CD4-positive, alpha-beta T cell (primary cell): ENCODE measurements around the gene GPR31. TPM values are rescaled to one million over a fixed set of nuclear protein-coding genes. Genes with fewer than 3 reads are reported as not detected.

Source experiments
- ATAC-seq: fragments of 200-7000 bp; cut with Tn5 transposase; one replicate; pipeline ENCODE4 v1.10.0; 2022; ENCODE audit warnings: mild to moderate bottlenecking; ENCODE audit not compliant: poor library complexity
- CTCF ChIA-PET: fragments of 350-600 bp; sonication (Branson Sonifier 250); formaldehyde crosslinking; loops from one replicate; lab custom pipeline; 2021; ENCODE audit warnings: antibody characterized with exemption, inconsistent platforms; lab: Charles Lee
- POLR2A ChIA-PET: fragments of 350-600 bp; sonication (Branson Sonifier 250); formaldehyde crosslinking; loops from one replicate; lab custom pipeline; 2021; ENCODE audit warnings: antibody characterized with exemption, inconsistent platforms; lab: Charles Lee
- DNase-seq, 14 experiments: peaks; one replicate each; pipeline ENCODE4 v3.0.0-alpha.2; 2013 to 2020; ENCODE audit warnings: mixed read lengths in 2 of 14
- H3K27ac ChIP-seq, 2 donors: one replicate each; pipeline versions ENCODE4 v1.5.1 to v1.7.0; 2013; ENCODE audit warnings: low read length in 2 of 2, low read depth in 1 of 2, mild to moderate bottlenecking in 1 of 2
- H3K27me3 ChIP-seq, 2 experiments: 1 replicate in 1 of 2; 2 replicates in 1 of 2; pipeline versions ENCODE4 v1.6.1 to v1.7.0; 2013; ENCODE audit warnings: low read length in 2 of 2, control low read depth in 1 of 2, mild to moderate bottlenecking in 1 of 2, moderate library complexity in 1 of 2; ENCODE audit not compliant: insufficient read depth in 2 of 2, control insufficient read depth in 1 of 2
- H3K36me3 ChIP-seq: one replicate; pipeline ENCODE4 v1.6.1; 2013; ENCODE audit warnings: low read length, control low read depth; ENCODE audit not compliant: insufficient read depth
- H3K4me1 ChIP-seq: one replicate; pipeline ENCODE4 v1.6.1; 2013; ENCODE audit warnings: low read length, control low read depth; ENCODE audit not compliant: insufficient read depth
- H3K4me3 ChIP-seq: one replicate; pipeline ENCODE4 v1.5.1; 2013; ENCODE audit warnings: mild to moderate bottlenecking, low read length, moderate library complexity
- H3K9me3 ChIP-seq, 2 experiments: 1 replicate in 1 of 2; 2 replicates in 1 of 2; pipeline versions ENCODE4 v1.6.1 to v1.7.0; 2013; ENCODE audit warnings: low read length in 2 of 2, mild to moderate bottlenecking in 2 of 2, control low read depth in 1 of 2, moderate library complexity in 1 of 2; ENCODE audit not compliant: control insufficient read depth in 1 of 2, insufficient read depth in 1 of 2
- H3K27ac Mint-ChIP-seq: one replicate; pipeline ENCODE4 v1.8.0; 2020; ENCODE audit warnings: mixed read lengths
- H3K27me3 Mint-ChIP-seq: one replicate; pipeline ENCODE4 v1.8.0; 2021; ENCODE audit warnings: mixed read lengths
- H3K36me3 Mint-ChIP-seq: one replicate; pipeline ENCODE4 v1.8.0; 2021; ENCODE audit warnings: low read depth, mixed read lengths
- H3K4me1 Mint-ChIP-seq: one replicate; pipeline ENCODE4 v1.8.0; 2021; ENCODE audit warnings: low read depth, mixed read lengths
- H3K4me3 Mint-ChIP-seq: one replicate; pipeline ENCODE4 v1.8.0; 2020; ENCODE audit warnings: mild to moderate bottlenecking, mixed read lengths
- H3K9me3 Mint-ChIP-seq: one replicate; pipeline ENCODE4 v1.8.0; 2020; ENCODE audit warnings: mixed read lengths
- CTCF ChIP-seq: fragments of 200-600 bp; IDR thresholded peaks from one replicate; pipeline ENCODE4 v1.8.0; 2022; ENCODE audit warnings: antibody characterized with exemption, mild to moderate bottlenecking
- intact Hi-C, 2 experiments: fragments of 100-400 bp; cut with DNase I in 1 of 2; cut with micrococcal nuclease in 1 of 2; formaldehyde crosslinking; loops; one replicate each; pipeline versions ENCODE4 v1.15.1 to v1.9.0; 2023 to 2025; cut with DNase I, micrococcal nuclease
- total RNA-seq, 174 experiments: library from RNA in 2 of 174; stranded (reverse) in 2 of 174; gene quantifications; one replicate each; pipeline ENCODE4 v1.2.3 and lab custom pipeline; 2021 to 2026

The GPR31 gene
- total RNA-seq, 2 experiments from 2014 or later, result not detected

GRCh38 chr6:167154291-167154690, 3.5 kb downstream of the GPR31 start:
- H3K9me3 ChIP-seq, result no peaks in the 10 kb centered on the region
- H3K4me3 ChIP-seq, result no peak overlapping the region
- H3K27me3 ChIP-seq, result no peaks in the 10 kb centered on the region
- CTCF ChIA-PET, result no interaction called here
- H3K27ac Mint-ChIP-seq, result no peak overlapping the region
- H3K27ac ChIP-seq, result no peak overlapping the region
- peaks cover 6% of the 10 kb centered on the region for H3K4me1 Mint-ChIP-seq
- H3K4me1 ChIP-seq, result peaks cover 10% of the 10 kb centered on the region
- no peaks in the 10 kb centered on the region for H3K9me3 Mint-ChIP-seq
- intact Hi-C loops, result no loop called here
- no peaks in the 10 kb centered on the region for H3K36me3 Mint-ChIP-seq
- TF ChIP-seq CTCF, result no peak
- peaks cover 4% of the 10 kb centered on the region for H3K27me3 Mint-ChIP-seq
- POLR2A ChIA-PET, result no interaction called here
- ATAC-seq (no peak), DNase-seq (no peak)
- no peak overlapping the region for H3K4me3 Mint-ChIP-seq
- H3K36me3 ChIP-seq, result no peaks in the 10 kb centered on the region

GRCh38 chr6:167153521-167153959, 4.2 kb downstream of the GPR31 start:
- intact Hi-C loops, result no loop called here
- peak overlapping the region; percentile 44 for H3K4me3 ChIP-seq
- peaks cover 10% of the 10 kb centered on the region for H3K4me1 ChIP-seq
- CTCF ChIA-PET, result no interaction called here
- Mint-ChIP-seq H3K4me1 (peaks cover 6% of the 10 kb centered on the region), H3K9me3 (no peaks in the 10 kb centered on the region), H3K4me3 (peak overlapping the region; percentile 39), H3K27ac (no peak overlapping the region), H3K27me3 (peaks cover 4% of the 10 kb centered on the region), H3K36me3 (no peaks in the 10 kb centered on the region)
- POLR2A ChIA-PET, result no interaction called here
- H3K9me3 ChIP-seq, result no peaks in the 10 kb centered on the region
- H3K36me3 ChIP-seq, result no peaks in the 10 kb centered on the region
- H3K27me3 ChIP-seq, result no peaks in the 10 kb centered on the region
- no peak overlapping the region for H3K27ac ChIP-seq
- no peak for TF ChIP-seq CTCF
- DNase-seq (peak in 4 of 14 experiments; percentile 13 to 73 (median 44)), ATAC-seq (no peak)

GRCh38 chr6:167152862-167153261, 4.9 kb downstream of the GPR31 start:
- Histone ChIP-seq H3K4me3 (peak overlapping the region; percentile 44), H3K4me1 (peaks cover 10% of the 10 kb centered on the region), H3K36me3 (no peaks in the 10 kb centered on the region), H3K9me3 (no peaks in the 10 kb centered on the region), H3K27me3 (no peaks in the 10 kb centered on the region), H3K27ac (no peak overlapping the region)
- intact Hi-C loops, result no loop called here
- Mint-ChIP-seq H3K27ac (no peak overlapping the region), H3K9me3 (no peaks in the 10 kb centered on the region), H3K27me3 (peaks cover 4% of the 10 kb centered on the region), H3K4me3 (peak overlapping the region; percentile 0), H3K4me1 (peaks cover 6% of the 10 kb centered on the region), H3K36me3 (no peaks in the 10 kb centered on the region)
- ATAC-seq, result no peak
- DNase-seq, result peak in 1 of 14 experiments; percentile 44
- POLR2A ChIA-PET, result no interaction called here
- TF ChIP-seq CTCF, result no peak
- CTCF ChIA-PET, result no interaction called here
